SH-SY5Y (cell line): ENCODE data around the gene NMNAT3.

ENCODE experiments used
- GATA2 ChIP-seq: IDR thresholded peaks from 2 replicates; pipeline ENCODE4 v1.6.1; 2011; ENCODE audit warnings: mild to moderate bottlenecking, low read depth, low read length
- GATA3 ChIP-seq: IDR thresholded peaks from 2 replicates; pipeline ENCODE4 v1.6.1; 2011; ENCODE audit warnings: low read depth, mild to moderate bottlenecking, low read length, moderate library complexity

- TF ChIP-seq GATA2 (no peak), GATA3 (no peak)
These were observed 18.5 kb upstream of the NMNAT3 start for GRCh38 chr3:139696314-139696604.
